Endothelial cell of umbilical vein (primary cell): ENCODE results near the gene VN1R2. TPM values are rescaled to one million over a fixed set of nuclear protein-coding genes. Genes with fewer than 3 reads are reported as not detected.

Source experiments
- BruUV-seq: library from RNA; stranded (reverse); fragments of 400-500 nt; replicated peaks from 2 replicates; lab custom pipeline; 2021; lab: Mats Ljungman, UMichigan
- CTCF ChIA-PET: fragments of 300-600, 350-600 bp; sonication (Branson Sonifier 250); formaldehyde crosslinking; loops from one replicate; lab custom pipeline; 2021; ENCODE audit warnings: antibody characterized with exemption, inconsistent platforms; lab: Charles Lee
- POLR2A ChIA-PET: fragments of 300-600, 350-600 bp; sonication (Branson Sonifier 250); formaldehyde crosslinking; loops from one replicate; lab custom pipeline; 2021; ENCODE audit warnings: antibody characterized with exemption, inconsistent platforms; lab: Charles Lee
- DNase-seq: peaks from one replicate; pipeline ENCODE4 v3.0.0-alpha.2; 2011; ENCODE audit warnings: low read depth, low spot score
- FAIRE-seq: peaks from 2 replicates; lab custom pipeline; 2011; peaks lifted over from hg19 to GRCh38; lab: Jason Lieb, UNC
- H2AFZ ChIP-seq: 2 replicates; pipeline ENCODE4 v1.6.0; 2012; ENCODE audit warnings: low read depth, low read length, control low read depth, inconsistent platforms
- H3K27ac ChIP-seq: 2 replicates; pipeline ENCODE4 v1.5.1; 2011; ENCODE audit warnings: low read depth, mild to moderate bottlenecking, control low read depth, low read length, moderate library complexity; ENCODE audit not compliant: insufficient read depth
- H3K27me3 ChIP-seq, 2 experiments: 2 replicates each; pipeline versions ENCODE4 v1.6.0 to v1.6.1; 2011; ENCODE audit warnings: low read length in 2 of 2, mixed read lengths in 1 of 2; ENCODE audit not compliant: control insufficient read depth in 2 of 2, insufficient read depth in 2 of 2
- H3K36me3 ChIP-seq, 2 experiments: 2 replicates in 1 of 2; 3 replicates in 1 of 2; pipeline ENCODE4 v1.5.1; 2011; ENCODE audit warnings: low read length in 2 of 2, mild to moderate bottlenecking in 1 of 2, moderate library complexity in 1 of 2; ENCODE audit not compliant: control insufficient read depth in 2 of 2, insufficient read depth in 2 of 2; ENCODE audit errors: extremely low read depth in 1 of 2
- H3K4me1 ChIP-seq: 3 replicates; pipeline ENCODE4 v1.5.1; 2011; ENCODE audit warnings: mild to moderate bottlenecking, low read length; ENCODE audit not compliant: control insufficient read depth, insufficient read depth; ENCODE audit errors: extremely low read depth
- H3K4me2 ChIP-seq: 2 replicates; pipeline ENCODE4 v1.6.1; 2011; ENCODE audit warnings: low read length, control low read depth, mixed read lengths; ENCODE audit not compliant: insufficient read depth
- H3K4me3 ChIP-seq, 3 experiments: fragments of 200-600 bp in 1 of 3; sonication (generic), shearing (Covaris generic) in 1 of 3; replicated peaks in 1 of 3; 2 replicates each; pipeline ENCODE4 v1.5.1; 2011 to 2016; ENCODE audit warnings: control low read depth in 3 of 3, low read length in 3 of 3, mild to moderate bottlenecking in 2 of 3, inconsistent platforms in 1 of 3, low read depth in 1 of 3, moderate library complexity in 1 of 3; ENCODE audit not compliant: insufficient read depth in 1 of 3
- H3K79me2 ChIP-seq: 2 replicates; pipeline ENCODE4 v1.6.0; 2012; ENCODE audit warnings: low read length, inconsistent platforms; ENCODE audit not compliant: control insufficient read depth, insufficient read depth
- H3K9ac ChIP-seq: replicated peaks from 2 replicates; pipeline ENCODE3; 2011; ENCODE audit warnings: low read length, control low read depth; ENCODE audit not compliant: insufficient read depth; ENCODE audit errors: extremely low read depth
- H3K9me1 ChIP-seq: replicated peaks from 3 replicates; pipeline ENCODE4 v1.6.0; 2011; ENCODE audit warnings: mild to moderate bottlenecking, low read length; ENCODE audit not compliant: control insufficient read depth, insufficient read depth; ENCODE audit errors: extremely low read depth
- H3K9me3 ChIP-seq: replicated peaks from 2 replicates; pipeline ENCODE4 v1.5.1; 2012; ENCODE audit warnings: low read length, inconsistent platforms; ENCODE audit not compliant: control insufficient read depth, insufficient read depth
- H4K20me1 ChIP-seq: replicated peaks from 2 replicates; pipeline ENCODE3; 2011; ENCODE audit warnings: mild to moderate bottlenecking, low read length; ENCODE audit not compliant: control insufficient read depth, insufficient read depth; ENCODE audit errors: extremely low read depth
- EZH2 ChIP-seq: IDR thresholded peaks from 2 replicates; pipeline ENCODE4 v1.6.1; 2012; ENCODE audit warnings: borderline replicate concordance, low read depth, mild to moderate bottlenecking, moderate library complexity, low read length, inconsistent platforms; ENCODE audit not compliant: severe bottlenecking
- FOS ChIP-seq: IDR thresholded peaks from 2 replicates; pipeline ENCODE4 v1.6.1; 2011; ENCODE audit warnings: mild to moderate bottlenecking, low read length, moderate library complexity, borderline replicate concordance; ENCODE audit not compliant: insufficient read depth
- GATA2 ChIP-seq: IDR thresholded peaks from 2 replicates; pipeline ENCODE4 v1.7.0; 2011; ENCODE audit warnings: low read depth, mild to moderate bottlenecking, moderate library complexity, mixed read lengths, low read length; ENCODE audit not compliant: insufficient read length, insufficient read depth
- JUN ChIP-seq: IDR thresholded peaks from 2 replicates; pipeline ENCODE4 v1.6.1; 2011; ENCODE audit warnings: borderline replicate concordance, low read depth; ENCODE audit not compliant: insufficient read length, insufficient read depth
- MYC ChIP-seq: IDR thresholded peaks from one replicate; pipeline ENCODE4 v1.6.1; 2011; ENCODE audit warnings: mild to moderate bottlenecking, low read depth, low read length
- POLR2A ChIP-seq: IDR thresholded peaks from 2 replicates; pipeline ENCODE4 v1.6.1; 2012; ENCODE audit warnings: low read depth, mild to moderate bottlenecking, control low read depth, low read length
- POLR2AphosphoS5 ChIP-seq: IDR thresholded peaks from 2 replicates; pipeline ENCODE4 v1.6.1; 2012; ENCODE audit warnings: low read depth, mild to moderate bottlenecking, control low read depth, low read length, moderate library complexity; ENCODE audit not compliant: insufficient read depth
- dilution Hi-C: fragments of 300-500 bp; cut with MboI; formaldehyde crosslinking; loops from one replicate; pipeline ENCODE4 v1.15.0; 2019; ENCODE audit warnings: low sequenced_read_pairs; ENCODE audit not compliant: extremely low pct_ligation_motif_present
- intact Hi-C: fragments of 100-400 bp; cut with micrococcal nuclease; formaldehyde crosslinking; loops from one replicate; pipeline ENCODE4 v1.10.0; 2022
- polyA plus RNA-seq, 4 experiments: library from polyadenylated mRNA; depleted of rRNA in 3 of 4; stranded (reverse) in 3 of 4; unstranded in 1 of 4; fragments of >200 nt; gene quantifications; 2 replicates each; pipeline versions ENCODE4 v1.2.1 to v1.2.3, GENCODE V29; 2011 to 2012; ENCODE audit warnings: missing spikeins in 1 of 4
- total RNA-seq: library from RNA; stranded (reverse); gene quantifications from 2 replicates; pipeline ENCODE4 v1.2.3, GENCODE V29; 2021
- TF ChIP-seq, protein P1 (sequence below), 2 donors: IDR thresholded peaks; 1 replicate in 1 of 2; 2 replicates in 1 of 2; pipeline ENCODE4 v1.5.1; 2011; ENCODE audit warnings: low read length in 2 of 2, mild to moderate bottlenecking in 2 of 2, moderate library complexity in 2 of 2, control low read depth in 1 of 2, inconsistent platforms in 1 of 2, low read depth in 1 of 2; ENCODE audit not compliant: insufficient read depth in 1 of 2; ENCODE audit errors: extremely low read depth in 1 of 2
- TF ChIP-seq, protein P2 (sequence below): IDR thresholded peaks from 2 replicates; pipeline ENCODE4 v1.6.1; 2011; ENCODE audit not compliant: insufficient read depth, insufficient read length

VN1R2 gene
- total and polyA plus RNA-seq, 2 donors (not counting 3 experiments of a cell fraction or from before 2014, with no cell fraction given) = not detected

DNA sequence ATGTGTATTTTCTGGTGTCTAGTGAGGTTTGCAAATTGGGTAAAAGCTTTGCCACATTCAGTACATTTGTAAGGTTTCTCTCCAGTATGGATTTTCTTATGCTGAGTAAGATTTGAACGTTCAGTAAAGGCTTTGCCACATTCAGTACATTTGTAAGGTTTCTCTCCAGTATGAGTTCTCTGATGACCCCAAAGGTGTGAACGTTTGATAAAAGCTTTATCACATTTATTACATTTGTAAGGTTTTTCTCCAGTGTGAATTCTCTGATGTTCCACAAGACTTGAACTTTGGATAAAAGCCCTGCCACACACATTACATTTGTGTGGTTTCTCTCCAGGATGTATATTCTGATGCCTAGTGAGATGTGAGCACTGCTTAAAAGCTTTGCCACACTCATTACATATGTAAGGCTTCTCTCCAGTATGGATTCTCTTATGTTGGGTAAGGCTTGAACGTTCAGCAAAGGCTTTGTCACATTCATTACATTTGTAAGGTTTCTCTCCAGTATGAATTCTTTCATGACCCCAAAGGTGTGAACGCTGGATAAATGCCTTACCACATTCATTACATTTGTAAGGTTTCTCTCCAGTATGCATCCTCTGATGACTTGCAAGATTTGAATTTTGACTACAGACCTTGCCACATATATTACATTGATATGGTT is 20.8 kb upstream of the VN1R2 start:
- CTCF ChIA-PET = no interaction called here

More for the DNA sequence above, 20.8 kb upstream of the VN1R2 start:
- Histone ChIP-seq H3K27me3 (no peaks in the 10 kb centered on the region), H3K27ac (no peak overlapping the region), H4K20me1 (no peaks in the 10 kb centered on the region), H3K9me1 (no peaks in the 10 kb centered on the region), H3K79me2 (no peaks in the 10 kb centered on the region), H3K4me2 (no peak overlapping the region), H3K4me1 (no peaks in the 10 kb centered on the region), H3K9me3 (peaks cover 14% of the 10 kb centered on the region), H3K36me3 (peaks cover 0 to 6% of the 10 kb centered on the region in 2 experiments), H3K4me3 (no peak overlapping the region), H2AFZ (no peak overlapping the region), H3K9ac (no peak overlapping the region)
- no TSS peak for BruUV-seq
- intact Hi-C loops (no loop called here), dilution Hi-C loops (no loop called here)
- no peak for DNase-seq
- POLR2A ChIA-PET = no interaction called here
- FAIRE-seq = no peak
- TF ChIP-seq POLR2AphosphoS5 = no peak
- TF ChIP-seq, protein P1, sequence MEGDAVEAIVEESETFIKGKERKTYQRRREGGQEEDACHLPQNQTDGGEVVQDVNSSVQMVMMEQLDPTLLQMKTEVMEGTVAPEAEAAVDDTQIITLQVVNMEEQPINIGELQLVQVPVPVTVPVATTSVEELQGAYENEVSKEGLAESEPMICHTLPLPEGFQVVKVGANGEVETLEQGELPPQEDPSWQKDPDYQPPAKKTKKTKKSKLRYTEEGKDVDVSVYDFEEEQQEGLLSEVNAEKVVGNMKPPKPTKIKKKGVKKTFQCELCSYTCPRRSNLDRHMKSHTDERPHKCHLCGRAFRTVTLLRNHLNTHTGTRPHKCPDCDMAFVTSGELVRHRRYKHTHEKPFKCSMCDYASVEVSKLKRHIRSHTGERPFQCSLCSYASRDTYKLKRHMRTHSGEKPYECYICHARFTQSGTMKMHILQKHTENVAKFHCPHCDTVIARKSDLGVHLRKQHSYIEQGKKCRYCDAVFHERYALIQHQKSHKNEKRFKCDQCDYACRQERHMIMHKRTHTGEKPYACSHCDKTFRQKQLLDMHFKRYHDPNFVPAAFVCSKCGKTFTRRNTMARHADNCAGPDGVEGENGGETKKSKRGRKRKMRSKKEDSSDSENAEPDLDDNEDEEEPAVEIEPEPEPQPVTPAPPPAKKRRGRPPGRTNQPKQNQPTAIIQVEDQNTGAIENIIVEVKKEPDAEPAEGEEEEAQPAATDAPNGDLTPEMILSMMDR (IDR thresholded peaks at IDR 0.05; ENCODE audit: extremely low read depth in 1 of 2, insufficient read depth in 1 of 2, low read depth in 1 of 2, low read length in 2 of 2) = no peak
- no peak for TF ChIP-seq EZH2
- TF ChIP-seq, protein P2, sequence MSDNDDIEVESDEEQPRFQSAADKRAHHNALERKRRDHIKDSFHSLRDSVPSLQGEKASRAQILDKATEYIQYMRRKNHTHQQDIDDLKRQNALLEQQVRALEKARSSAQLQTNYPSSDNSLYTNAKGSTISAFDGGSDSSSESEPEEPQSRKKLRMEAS = no peak
- TF ChIP-seq JUN = no peak
- no peak for TF ChIP-seq MYC
- no peak for TF ChIP-seq GATA2
- TF ChIP-seq POLR2A = no peak
- TF ChIP-seq FOS = no peak
